HFF-Myc (cell line): Measurements from ENCODE around the gene FAM237B.
"Not testable (repeated sequence)": the region's sequence is repeated elsewhere in the genome, so short reads cannot be mapped to it uniquely, and the experiment has no call there.

Experiments
- DNase-seq: peaks from one replicate; pipeline ENCODE4 v3.0.0-alpha.2; 2011; ENCODE audit warnings: low read depth; ENCODE audit errors: extremely low read depth
- H3K4me3 ChIP-seq: replicated peaks from 2 replicates; pipeline ENCODE4 v1.5.1; 2011; ENCODE audit warnings: low read depth, mild to moderate bottlenecking, control low read depth, low read length
- CTCF ChIP-seq: IDR thresholded peaks from 2 replicates; pipeline ENCODE4 v1.5.1; 2012; ENCODE audit warnings: mild to moderate bottlenecking, low read depth, low read length, control low read depth; ENCODE audit errors: missing control alignments

Gene FAM237B

DNA sequence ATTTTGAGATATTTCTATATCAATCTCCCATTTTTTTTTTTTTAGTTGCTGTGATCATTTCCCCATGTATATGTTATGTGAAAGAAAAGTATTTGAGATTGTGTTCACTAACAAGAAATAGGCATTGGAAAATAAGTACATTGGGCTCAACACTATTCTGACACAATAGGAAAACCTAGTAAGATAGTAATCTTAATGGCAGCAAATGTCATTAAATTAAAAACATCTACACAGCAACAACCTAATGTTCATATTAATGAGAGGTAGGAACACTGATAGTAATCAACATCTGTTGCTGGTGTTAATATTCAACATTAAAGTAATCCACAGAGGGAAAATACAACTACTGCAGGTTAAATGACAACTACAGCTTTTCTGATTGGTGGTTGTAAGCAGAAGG is 23.9 kb upstream of the FAM237B start:
- H3K4me3 ChIP-seq, result no peak overlapping the region
- DNase-seq, result no peak
- TF ChIP-seq CTCF, result no peak

DNA sequence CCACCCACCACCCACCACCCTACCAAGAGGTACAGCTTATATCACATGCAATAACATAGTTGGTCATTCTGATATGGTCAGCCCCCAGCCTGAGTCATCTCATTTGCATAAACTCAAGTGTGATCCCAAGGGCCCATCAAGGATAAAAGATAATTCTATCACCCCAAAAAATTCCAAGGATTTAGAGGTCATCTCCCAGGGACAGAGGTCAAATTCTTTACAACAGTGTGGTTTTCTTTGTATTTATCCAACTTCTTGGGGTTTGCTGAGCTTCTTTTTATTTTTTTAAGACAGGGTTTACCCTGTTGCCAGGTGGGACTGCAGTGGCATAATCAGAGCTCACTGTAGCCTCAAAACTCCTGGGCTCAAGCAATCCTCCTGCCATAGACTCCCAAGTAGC is 16.0 kb upstream of the FAM237B start:
- TF ChIP-seq CTCF, result no peak
- H3K4me3 ChIP-seq, result no peak overlapping the region
- DNase-seq, result no peak

- DNase-seq, H3K4me3 ChIP-seq: not testable (repeated sequence)
Measured at GRCh38 chr7:90334926-90335325, 13.8 kb upstream of the FAM237B start.

DNA sequence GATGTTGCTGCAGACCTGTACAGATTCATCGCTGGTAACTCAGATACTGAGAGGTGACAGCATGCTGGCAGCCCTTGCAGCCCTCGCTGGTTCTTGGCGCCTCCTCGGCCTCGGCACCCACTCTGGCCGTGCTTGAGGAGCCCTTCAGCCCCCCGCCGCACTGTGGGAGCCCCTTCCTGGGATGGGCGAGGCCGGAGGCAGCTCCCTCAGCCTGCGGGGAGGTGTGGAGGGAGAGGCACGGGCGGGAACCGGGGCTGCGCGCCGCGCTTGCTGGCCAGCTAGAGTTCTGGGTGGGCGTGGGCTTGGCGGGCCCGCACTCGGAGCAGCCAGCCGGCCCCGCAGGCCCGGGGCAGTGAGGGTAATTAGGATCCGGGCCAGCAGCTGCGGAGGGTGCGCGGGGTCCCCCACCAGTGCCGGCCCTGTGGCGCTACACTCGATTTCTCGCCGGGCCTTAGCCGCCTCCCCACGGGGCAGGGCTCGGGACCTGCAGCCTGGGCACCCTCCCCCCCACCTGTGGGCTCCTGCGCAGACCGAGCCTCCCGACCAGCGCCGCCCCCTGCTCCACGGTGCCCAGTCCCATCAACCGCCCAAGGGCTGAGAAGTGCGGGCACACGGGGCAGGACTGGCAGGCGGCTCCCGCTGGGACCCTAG is 13.2 kb upstream of the FAM237B start:
- no peak overlapping the region for H3K4me3 ChIP-seq
- DNase-seq, result no peak
- TF ChIP-seq CTCF, result no peak

- no peak for DNase-seq
- TF ChIP-seq CTCF, result no peak
- H3K4me3 ChIP-seq, result no peak overlapping the region
Measured at GRCh38 chr7:90326500-90326899, 5.4 kb upstream of the FAM237B start.

- no peak for TF ChIP-seq CTCF
- DNase-seq, result no peak
- H3K4me3 ChIP-seq, result no peak overlapping the region
Measured at GRCh38 chr7:90322837-90323236, 1.7 kb upstream of the FAM237B start.

GRCh38 chr7:90320418-90320800 is 695 bp downstream of the FAM237B start:
- no peak for TF ChIP-seq CTCF
- no peak for DNase-seq
- H3K4me3 ChIP-seq, result no peak overlapping the region; the same call in 1 of the 2 replicates
